IMR-90 (cell line): ENCODE measurements around the gene SV2A. TPM values are rescaled to one million over a fixed set of nuclear protein-coding genes. Genes with fewer than 3 reads are reported as not detected.
A peak's percentile ranks its signal among the peaks of the same experiment; 100 is the strongest.

ENCODE experiments used
- ATAC-seq: fragments of 200-7000 bp; cut with Tn5 transposase; 2 replicates; pipeline ENCODE4 v1.9.1; 2020; ENCODE audit warnings: low read depth, mild to moderate bottlenecking, moderate library complexity
- BruUV-seq: library from RNA; stranded (reverse); fragments of 400-500 nt; replicated peaks from 2 replicates; lab custom pipeline; 2021; lab: Mats Ljungman, UMichigan
- CTCF ChIA-PET: fragments of 300-600 bp; formaldehyde crosslinking; extraction: SDS; loops from one replicate; lab custom pipeline; 2021; ENCODE audit warnings: antibody characterized with exemption; lab: Yijun Ruan, JAX
- POLR2A ChIA-PET: fragments of 300-600 bp; sonication (Branson Sonifier 250); formaldehyde crosslinking; loops from one replicate; lab custom pipeline; 2022; ENCODE audit warnings: antibody characterized with exemption; ENCODE audit not compliant: unreplicated experiment; lab: Charles Lee
- DNase-seq: peaks from one replicate; pipeline ENCODE4 v3.0.0; 2013
- H2AFZ ChIP-seq: replicated peaks from 2 replicates; pipeline ENCODE3; 2013; ENCODE audit warnings: low read length, mild to moderate bottlenecking; ENCODE audit not compliant: poor library complexity
- H2AK5ac ChIP-seq: 2 replicates; pipeline ENCODE4 v1.6.1; 2013; ENCODE audit warnings: low read depth, low read length, inconsistent platforms
- H2AK9ac ChIP-seq: replicated peaks from 2 replicates; pipeline ENCODE3; 2013; ENCODE audit warnings: mild to moderate bottlenecking, low read depth, low read length, moderate library complexity; ENCODE audit not compliant: poor library complexity
- H2BK120ac ChIP-seq: 2 replicates; pipeline ENCODE4 v1.6.1; 2013; ENCODE audit warnings: low read depth, low read length, inconsistent platforms
- H2BK15ac ChIP-seq: 3 replicates; pipeline ENCODE4 v1.6.1; 2013; ENCODE audit warnings: low read depth, low read length, inconsistent platforms
- H2BK20ac ChIP-seq: 2 replicates; pipeline ENCODE4 v1.6.1; 2013; ENCODE audit warnings: low read depth, mild to moderate bottlenecking, inconsistent platforms, low read length, moderate library complexity
- H2BK5ac ChIP-seq: 2 replicates; pipeline ENCODE4 v1.6.1; 2013; ENCODE audit warnings: mild to moderate bottlenecking, low read depth, low read length, inconsistent platforms; ENCODE audit not compliant: poor library complexity, severe bottlenecking
- H3K14ac ChIP-seq: replicated peaks from 2 replicates; pipeline ENCODE4 v1.6.1; 2013; ENCODE audit warnings: low read depth, low read length, inconsistent platforms
- H3K18ac ChIP-seq: 2 replicates; pipeline ENCODE4 v1.6.1; 2013; ENCODE audit warnings: low read depth, low read length, control low read depth
- H3K23ac ChIP-seq: 2 replicates; pipeline ENCODE4 v1.6.1; 2013; ENCODE audit warnings: low read depth, low read length, inconsistent platforms
- H3K27ac ChIP-seq: 2 replicates; pipeline ENCODE4 v1.5.1; 2013; ENCODE audit warnings: mild to moderate bottlenecking, control low read depth, low read length; ENCODE audit not compliant: insufficient read depth
- H3K27me3 ChIP-seq: 2 replicates; pipeline ENCODE4 v1.6.1; 2013; ENCODE audit warnings: low read length; ENCODE audit not compliant: control insufficient read depth, insufficient read depth
- H3K36me3 ChIP-seq: 2 replicates; pipeline ENCODE4 v1.6.1; 2013; ENCODE audit warnings: low read length, mixed read lengths; ENCODE audit not compliant: control insufficient read depth, insufficient read depth
- H3K4ac ChIP-seq: 2 replicates; pipeline ENCODE4 v1.6.1; 2013; ENCODE audit warnings: low read depth, low read length, inconsistent platforms
- H3K4me1 ChIP-seq: 2 replicates; pipeline ENCODE4 v1.6.1; 2013; ENCODE audit warnings: low read length, mixed read lengths; ENCODE audit not compliant: control insufficient read depth, insufficient read depth
- H3K4me2 ChIP-seq: 2 replicates; pipeline ENCODE4 v1.6.1; 2013; ENCODE audit warnings: low read depth, mild to moderate bottlenecking, control low read depth, low read length, moderate library complexity
- H3K4me3 ChIP-seq: 2 replicates; pipeline ENCODE4 v1.5.1; 2013; ENCODE audit warnings: low read depth, mild to moderate bottlenecking, control low read depth, low read length, moderate library complexity; ENCODE audit not compliant: insufficient read depth
- H3K56ac ChIP-seq: 2 replicates; pipeline ENCODE4 v1.6.1; 2013; ENCODE audit warnings: low read length, inconsistent platforms; ENCODE audit not compliant: insufficient read depth; ENCODE audit errors: extremely low read depth
- H3K79me1 ChIP-seq, 2 experiments: 2 replicates each; pipeline ENCODE4 v1.6.1; 2013; ENCODE audit warnings: low read length in 2 of 2, inconsistent platforms in 1 of 2, low read depth in 1 of 2
- H3K9ac ChIP-seq: 2 replicates; pipeline ENCODE4 v1.6.1; 2013; ENCODE audit warnings: low read depth, low read length, control low read depth
- H3K9me1 ChIP-seq: 2 replicates; pipeline ENCODE4 v1.6.1; 2013; ENCODE audit warnings: low read length, inconsistent platforms; ENCODE audit not compliant: insufficient read depth
- H3K9me3 ChIP-seq: 2 replicates; pipeline ENCODE4 v1.6.1; 2013; ENCODE audit warnings: low read length; ENCODE audit not compliant: control insufficient read depth, insufficient read depth
- H4K20me1 ChIP-seq: 2 replicates; pipeline ENCODE4 v1.6.1; 2013; ENCODE audit warnings: low read length, inconsistent platforms; ENCODE audit not compliant: insufficient read depth
- H4K5ac ChIP-seq: 2 replicates; pipeline ENCODE4 v1.6.1; 2013; ENCODE audit warnings: mild to moderate bottlenecking, low read depth, low read length, control low read depth
- H4K8ac ChIP-seq, 2 experiments: 2 replicates each; pipeline ENCODE4 v1.6.1; 2013; ENCODE audit warnings: low read depth in 2 of 2, low read length in 2 of 2, control low read depth in 1 of 2, inconsistent platforms in 1 of 2
- H4K91ac ChIP-seq: 2 replicates; pipeline ENCODE4 v1.6.1; 2013; ENCODE audit warnings: low read depth, low read length, inconsistent platforms; ENCODE audit not compliant: insufficient read depth
- POLR2A ChIP-seq: IDR thresholded peaks from 2 replicates; pipeline ENCODE4 v1.6.1; 2012; ENCODE audit warnings: mild to moderate bottlenecking, low read depth, low read length
- RFX5 ChIP-seq: IDR thresholded peaks from 2 replicates; pipeline ENCODE4 v1.8.0; 2012; ENCODE audit warnings: low read depth, mild to moderate bottlenecking, low read length, moderate library complexity
- WGBS, 2 experiments: methylation state at CpG; one replicate each; pipeline versions ENCODE4 v1.1.5 to v1.1.7; 2013; ENCODE audit warnings: missing lambda C conversion rate in 2 of 2; ENCODE audit not compliant: insufficient read length in 1 of 2; ENCODE audit errors: extremely low coverage in 2 of 2; 5-methylcytosine and 5-hydroxymethylcytosine counted together
- dilution Hi-C: fragments of 300-500 bp; cut with HindIII; formaldehyde crosslinking; loops from one replicate; pipeline ENCODE4 v1.14.3; 2018; ENCODE audit warnings: low sequenced_read_pairs; ENCODE audit not compliant: unreplicated experiment
- in situ Hi-C: fragments of 300-500 bp; cut with MboI; formaldehyde crosslinking; loops from 3 replicates; pipeline ENCODE4 v1.14.3; 2019; ENCODE audit warnings: low sequenced_read_pairs, inconsistent platforms, mixed read lengths
- intact Hi-C: fragments of 100-400 bp; cut with micrococcal nuclease; formaldehyde crosslinking; loops from 2 replicates; pipeline ENCODE4 v1.10.0; 2022
- polyA plus RNA-seq, 3 experiments: library from polyadenylated mRNA; depleted of rRNA; stranded (reverse); fragments of >200 nt; gene quantifications; 2 replicates each; pipeline ENCODE4 v1.2.3, GENCODE V29; 2012; ENCODE audit warnings: low replicate concordance in 1 of 3
- total RNA-seq: library from RNA; depleted of rRNA; stranded (reverse); fragments of >200 nt; gene quantifications from 2 replicates; pipeline ENCODE4 v1.2.3, GENCODE V29; 2012

The SV2A gene
- total and polyA plus RNA-seq, 2 of the 4 experiments (the other 2 are of a cell fraction) = 15.4 to 19.6 TPM

DNA sequence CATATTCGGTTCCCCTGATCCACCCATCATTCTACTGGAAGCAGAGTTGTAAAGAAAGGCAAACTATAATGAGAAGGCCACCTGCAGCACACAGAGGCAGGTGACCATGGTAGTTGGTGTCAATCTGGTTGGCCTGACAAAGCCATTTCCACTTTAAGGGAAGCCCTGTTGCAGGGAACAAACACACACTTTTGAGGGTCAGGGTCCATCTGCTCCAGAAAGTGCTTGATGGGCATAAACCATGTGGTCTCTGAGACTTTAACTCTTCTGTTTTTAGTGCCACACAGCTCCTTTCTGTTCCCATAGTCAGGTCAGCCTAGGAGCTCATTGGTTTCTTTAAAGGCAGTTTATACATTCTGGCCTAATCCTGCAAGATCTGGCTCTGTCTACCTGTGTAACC, 35.8 kb downstream of the SV2A start:
- no peak overlapping the region for H2BK20ac ChIP-seq
- dilution Hi-C loops = no loop called here
- H3K4me3 ChIP-seq = no peak overlapping the region
- H2BK15ac ChIP-seq = no peak overlapping the region
- H3K14ac ChIP-seq = no peak overlapping the region
- no peak overlapping the region for H3K56ac ChIP-seq
- H2BK120ac ChIP-seq = no peak overlapping the region
- in situ Hi-C loops = no loop called here
- H3K18ac ChIP-seq = no peak overlapping the region
- CTCF ChIA-PET = no interaction called here
- H3K9me1 ChIP-seq = peaks cover 4% of the 10 kb centered on the region; the same call in 1 of the 2 replicates
- H2AK5ac ChIP-seq = 0 out of 2 replicates have a peak overlapping the region, but pooled peaks have one; percentile 40
- H4K5ac ChIP-seq = no peak overlapping the region
- H3K27ac ChIP-seq = no peak overlapping the region
- BruUV-seq = no TSS peak
- H3K4me1 ChIP-seq = no peaks in the 10 kb centered on the region
- no peak for DNase-seq
- no peak overlapping the region for H2BK5ac ChIP-seq
- H4K91ac ChIP-seq = no peak overlapping the region
- no peaks in the 10 kb centered on the region for H3K9me3 ChIP-seq
- no peak overlapping the region for H3K23ac ChIP-seq
- peaks cover 15% of the 10 kb centered on the region for H4K20me1 ChIP-seq
- TF ChIP-seq RFX5 = no peak
- peak; percentile 34; the same call in 1 of the 2 replicates for TF ChIP-seq POLR2A
- H2AK9ac ChIP-seq = no peak overlapping the region
- no peaks in the 10 kb centered on the region for H3K36me3 ChIP-seq
- no peak overlapping the region for H3K4me2 ChIP-seq
- no peaks in the 10 kb centered on the region for H3K27me3 ChIP-seq
- no CpG with 5 or more reads among the region's 1 CpG for WGBS, 2 experiments
- POLR2A ChIA-PET = no interaction called here
- no peak overlapping the region for H4K8ac ChIP-seq
- H3K79me1 ChIP-seq = peaks cover 3 to 19% of the 10 kb centered on the region in 2 experiments
- H3K9ac ChIP-seq = no peak overlapping the region
- ATAC-seq = no peak
- H2AFZ ChIP-seq = no peak overlapping the region
- intact Hi-C loops = no loop called here
- H3K4ac ChIP-seq = no peak overlapping the region
